Neural progenitor cell (in vitro differentiated cells): ENCODE data around the gene PHGDH. TPM values are rescaled to one million over a fixed set of nuclear protein-coding genes. Genes with fewer than 3 reads are reported as not detected.

ENCODE experiments used
- DNase-seq: peaks from one replicate; pipeline ENCODE4 v3.0.0-alpha.2; 2016; ENCODE audit warnings: low spot score
- H2AFZ ChIP-seq: fragments of 200-600 bp; sonication (generic); replicated peaks from 2 replicates; pipeline ENCODE4 v1.6.1; 2016; ENCODE audit warnings: antibody characterized with exemption
- H3F3A ChIP-seq: fragments of 200-600 bp; sonication (generic); 2 replicates; pipeline ENCODE4 v1.6.1; 2016; ENCODE audit warnings: antibody characterized with exemption, low read depth
- H3K27ac ChIP-seq: fragments of 200-600 bp; sonication (generic); 2 replicates; pipeline ENCODE4 v1.5.1; 2016; ENCODE audit warnings: mild to moderate bottlenecking
- H3K27me3 ChIP-seq: fragments of 200-600 bp; sonication (generic); 2 replicates; pipeline ENCODE4 v1.6.1; 2016; ENCODE audit warnings: mild to moderate bottlenecking, moderate library complexity
- H3K36me3 ChIP-seq: fragments of 200-600 bp; sonication (generic); 2 replicates; pipeline ENCODE4 v1.5.1; 2016
- H3K4me1 ChIP-seq: fragments of 200-600 bp; sonication (generic); 2 replicates; pipeline ENCODE4 v1.6.1; 2016; ENCODE audit warnings: mixed run types
- H3K4me2 ChIP-seq: fragments of 200-600 bp; sonication (generic); 2 replicates; pipeline ENCODE4 v1.6.1; 2016
- H3K4me3 ChIP-seq: fragments of 200-600 bp; sonication (generic); 2 replicates; pipeline ENCODE4 v1.5.1; 2016
- H3K79me2 ChIP-seq: fragments of 200-600 bp; sonication (generic); 2 replicates; pipeline ENCODE4 v1.6.1; 2016; ENCODE audit warnings: low read depth
- H3K9ac ChIP-seq: fragments of 200-600 bp; sonication (generic); 2 replicates; pipeline ENCODE4 v1.6.1; 2016
- H3K9me3 ChIP-seq: fragments of 200-600 bp; sonication (generic); 2 replicates; pipeline ENCODE4 v1.5.1; 2016; ENCODE audit warnings: low read depth
- H4K20me1 ChIP-seq: fragments of 200-600 bp; sonication (generic); 2 replicates; pipeline ENCODE4 v1.6.1; 2016; ENCODE audit warnings: low read depth
- H3K27ac Mint-ChIP-seq: 3 replicates; pipeline ENCODE4 v1.8.0; 2021; ENCODE audit warnings: mixed read lengths
- H3K27me3 Mint-ChIP-seq: 2 replicates; pipeline ENCODE4 v1.8.0; 2022; ENCODE audit warnings: low read depth, mild to moderate bottlenecking, inconsistent platforms, moderate library complexity, mixed read lengths; ENCODE audit not compliant: insufficient read depth
- H3K36me3 Mint-ChIP-seq: 3 replicates; pipeline ENCODE4 v1.8.0; 2021; ENCODE audit warnings: mixed read lengths
- H3K4me1 Mint-ChIP-seq: 3 replicates; pipeline ENCODE4 v1.8.0; 2021; ENCODE audit warnings: mixed read lengths
- H3K4me3 Mint-ChIP-seq: 3 replicates; pipeline ENCODE4 v1.8.0; 2021; ENCODE audit warnings: mild to moderate bottlenecking, moderate library complexity, mixed read lengths
- H3K9me3 Mint-ChIP-seq: 3 replicates; pipeline ENCODE4 v1.8.0; 2020; ENCODE audit warnings: mixed read lengths
- EZH2 ChIP-seq: fragments of 200-600 bp; sonication (generic); IDR thresholded peaks from 2 replicates; pipeline ENCODE4 v1.6.1; 2017; ENCODE audit warnings: antibody characterized with exemption, mild to moderate bottlenecking, moderate library complexity
- EZH2phosphoT487 ChIP-seq: fragments of 200-600 bp; sonication (generic); IDR thresholded peaks from 2 replicates; pipeline ENCODE4 v1.6.1; 2017; ENCODE audit warnings: antibody characterized with exemption
- total RNA-seq: library from RNA; depleted of rRNA; stranded (reverse); fragments of >200 nt; gene quantifications from 2 replicates; pipeline ENCODE4 v1.2.3, GENCODE V29; 2015; ENCODE audit warnings: low replicate concordance
- TF ChIP-seq, protein P1 (sequence below): fragments of 200-600 bp; sonication (generic); IDR thresholded peaks from 2 replicates; pipeline ENCODE4 v1.5.1; 2017; ENCODE audit warnings: antibody characterized with exemption, mild to moderate bottlenecking

PHGDH gene
- total RNA-seq, 1 donor from 2014 or later, result 166 TPM

DNA sequence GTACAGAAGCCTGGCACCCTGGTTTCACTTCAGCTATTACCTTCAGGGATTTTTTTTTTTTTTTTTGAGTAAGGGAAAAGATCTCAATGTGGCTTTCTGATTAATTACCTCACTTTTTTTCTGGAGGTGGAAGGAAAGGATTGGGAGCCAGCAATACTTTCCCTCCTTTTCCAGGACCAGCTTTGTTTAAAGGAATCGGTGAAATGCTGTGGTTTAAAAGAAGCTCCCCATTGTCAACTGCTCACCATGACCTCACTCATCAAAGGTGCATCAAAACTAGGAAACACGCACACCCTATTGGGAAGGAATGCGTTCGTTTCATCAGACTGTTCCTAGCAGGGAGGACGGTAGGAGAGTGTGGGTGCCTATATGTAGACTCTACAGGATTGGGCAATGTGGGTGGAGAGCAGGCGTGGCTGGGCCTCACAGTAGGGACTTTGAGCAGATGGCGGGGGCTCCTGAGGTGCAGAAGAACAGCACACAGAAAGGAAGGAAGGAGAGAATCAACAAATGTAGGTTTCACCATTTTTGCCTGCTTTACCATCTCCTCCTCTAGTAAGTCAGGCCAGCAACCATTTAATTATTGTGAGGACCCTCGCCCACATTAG is 13.0 kb downstream of the PHGDH start:
- Mint-ChIP-seq H3K4me1 (peaks cover 2% of the 10 kb centered on the region), H3K9me3 (no peaks in the 10 kb centered on the region), H3K4me3 (no peak overlapping the region), H3K36me3 (peaks cover 72% of the 10 kb centered on the region), H3K27me3 (peaks cover 5% of the 10 kb centered on the region), H3K27ac (no peak overlapping the region)
- H3K27ac ChIP-seq, result no peak overlapping the region
- no peak overlapping the region for H3K9ac ChIP-seq
- peaks cover 37% of the 10 kb centered on the region for H4K20me1 ChIP-seq
- H3F3A ChIP-seq, result no peaks in the 10 kb centered on the region
- peaks cover 26% of the 10 kb centered on the region for H3K79me2 ChIP-seq
- H3K4me1 ChIP-seq, result no peaks in the 10 kb centered on the region
- H3K36me3 ChIP-seq, result peaks cover 5% of the 10 kb centered on the region
- H2AFZ ChIP-seq, result no peak overlapping the region
- H3K4me3 ChIP-seq, result no peak overlapping the region
- H3K4me2 ChIP-seq, result no peak overlapping the region
- TF ChIP-seq EZH2phosphoT487 (no peak), EZH2 (no peak)
- TF ChIP-seq, protein P1, sequence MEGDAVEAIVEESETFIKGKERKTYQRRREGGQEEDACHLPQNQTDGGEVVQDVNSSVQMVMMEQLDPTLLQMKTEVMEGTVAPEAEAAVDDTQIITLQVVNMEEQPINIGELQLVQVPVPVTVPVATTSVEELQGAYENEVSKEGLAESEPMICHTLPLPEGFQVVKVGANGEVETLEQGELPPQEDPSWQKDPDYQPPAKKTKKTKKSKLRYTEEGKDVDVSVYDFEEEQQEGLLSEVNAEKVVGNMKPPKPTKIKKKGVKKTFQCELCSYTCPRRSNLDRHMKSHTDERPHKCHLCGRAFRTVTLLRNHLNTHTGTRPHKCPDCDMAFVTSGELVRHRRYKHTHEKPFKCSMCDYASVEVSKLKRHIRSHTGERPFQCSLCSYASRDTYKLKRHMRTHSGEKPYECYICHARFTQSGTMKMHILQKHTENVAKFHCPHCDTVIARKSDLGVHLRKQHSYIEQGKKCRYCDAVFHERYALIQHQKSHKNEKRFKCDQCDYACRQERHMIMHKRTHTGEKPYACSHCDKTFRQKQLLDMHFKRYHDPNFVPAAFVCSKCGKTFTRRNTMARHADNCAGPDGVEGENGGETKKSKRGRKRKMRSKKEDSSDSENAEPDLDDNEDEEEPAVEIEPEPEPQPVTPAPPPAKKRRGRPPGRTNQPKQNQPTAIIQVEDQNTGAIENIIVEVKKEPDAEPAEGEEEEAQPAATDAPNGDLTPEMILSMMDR, result no peak
- no peak for DNase-seq
- H3K27me3 ChIP-seq, result no peaks in the 10 kb centered on the region
- no peaks in the 10 kb centered on the region for H3K9me3 ChIP-seq

GRCh38 chr1:119725626-119726025 is 13.9 kb downstream of the PHGDH start:
- TF ChIP-seq, protein P1, result no peak
- TF ChIP-seq EZH2phosphoT487 (no peak), EZH2 (no peak)
- H3K27ac Mint-ChIP-seq, result no peak overlapping the region

DNA sequence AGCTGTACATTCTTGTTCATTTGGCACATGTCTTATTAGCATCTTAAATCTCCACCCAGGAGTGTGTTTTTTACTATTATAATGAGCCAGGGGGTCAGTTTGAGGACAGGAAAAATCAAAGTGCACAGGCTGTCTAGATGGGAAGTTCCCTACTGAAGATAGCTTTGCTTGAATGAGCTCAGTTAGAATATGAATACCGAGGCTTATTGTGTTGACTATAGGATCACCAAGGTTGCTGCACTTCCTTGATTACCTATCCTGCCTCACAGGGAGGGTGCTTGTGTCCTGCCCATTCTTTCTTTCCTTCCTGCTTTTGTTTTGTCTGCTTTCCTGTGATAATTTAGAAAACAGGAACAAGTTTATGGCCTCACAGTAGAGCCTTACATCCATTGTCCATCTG is 16.3 kb downstream of the PHGDH start:
- Histone ChIP-seq H3K27me3 (no peaks in the 10 kb centered on the region), H3K36me3 (peaks cover 10% of the 10 kb centered on the region), H3K9ac (no peak overlapping the region), H3K4me1 (no peaks in the 10 kb centered on the region), H2AFZ (no peak overlapping the region), H3F3A (no peaks in the 10 kb centered on the region), H3K4me3 (no peak overlapping the region), H3K9me3 (no peaks in the 10 kb centered on the region), H3K4me2 (no peak overlapping the region), H3K79me2 (no peaks in the 10 kb centered on the region), H3K27ac (no peak overlapping the region), H4K20me1 (peaks cover 20% of the 10 kb centered on the region)
- no peak for DNase-seq
- TF ChIP-seq EZH2, result no peak
- no peak for TF ChIP-seq EZH2phosphoT487
- TF ChIP-seq, protein P1, result no peak
- no peak overlapping the region for H3K27ac Mint-ChIP-seq
- no peaks in the 10 kb centered on the region for H3K9me3 Mint-ChIP-seq
- H3K27me3 Mint-ChIP-seq, result peaks cover 5% of the 10 kb centered on the region
- peaks cover 56% of the 10 kb centered on the region for H3K36me3 Mint-ChIP-seq
- no peak overlapping the region for H3K4me3 Mint-ChIP-seq
- H3K4me1 Mint-ChIP-seq, result peaks cover 9% of the 10 kb centered on the region

More at GRCh38 chr1:119725626-119726025, 13.9 kb downstream of the PHGDH start:
- Mint-ChIP-seq H3K9me3 (no peaks in the 10 kb centered on the region), H3K4me1 (peaks cover 3% of the 10 kb centered on the region), H3K4me3 (no peak overlapping the region), H3K36me3 (peaks cover 72% of the 10 kb centered on the region), H3K27me3 (peaks cover 5% of the 10 kb centered on the region)
- Histone ChIP-seq H3K4me1 (no peaks in the 10 kb centered on the region), H3K36me3 (peaks cover 10% of the 10 kb centered on the region), H3K79me2 (peaks cover 17% of the 10 kb centered on the region), H3K9me3 (no peaks in the 10 kb centered on the region), H4K20me1 (peaks cover 28% of the 10 kb centered on the region), H3K4me2 (no peak overlapping the region), H2AFZ (no peak overlapping the region), H3K27me3 (no peaks in the 10 kb centered on the region), H3K4me3 (no peak overlapping the region), H3K9ac (no peak overlapping the region), H3F3A (no peaks in the 10 kb centered on the region), H3K27ac (no peak overlapping the region)
- no peak for DNase-seq
